Naive thymus-derived CD4-positive, alpha-beta T cell (primary cell): ENCODE data around the gene FGF4. TPM values are rescaled to one million over a fixed set of nuclear protein-coding genes. Genes with fewer than 3 reads are reported as not detected.

Experiments used
- ATAC-seq: fragments of 150-1000 bp; cut with Tn5 transposase; 2 replicates; pipeline ENCODE4 v1.10.0; 2021; ENCODE audit warnings: mild to moderate bottlenecking, moderate library complexity
- CTCF ChIA-PET: fragments of 350-600 bp; sonication (Branson Sonifier 250); formaldehyde crosslinking; loops from one replicate; lab custom pipeline; 2021; ENCODE audit warnings: antibody characterized with exemption; lab: Charles Lee
- POLR2A ChIA-PET: fragments of 350-600 bp; sonication (Branson Sonifier 250); formaldehyde crosslinking; loops from one replicate; lab custom pipeline; 2021; ENCODE audit warnings: antibody characterized with exemption, inconsistent platforms; lab: Charles Lee
- DNase-seq, 9 donors: peaks; one replicate each; pipeline versions ENCODE4 v3.0.0 to v3.0.0-alpha.2; 2020 to 2022; ENCODE audit warnings: mixed read lengths in 1 of 9
- H3K27ac ChIP-seq: one replicate; pipeline ENCODE4 v1.7.0; 2013; ENCODE audit warnings: mild to moderate bottlenecking, low read depth, low read length, moderate library complexity
- H3K27me3 ChIP-seq, 2 donors: one replicate each; pipeline ENCODE4 v1.7.0; 2013; ENCODE audit warnings: low read length in 2 of 2, mild to moderate bottlenecking in 2 of 2, moderate library complexity in 2 of 2; ENCODE audit not compliant: control insufficient read depth in 2 of 2, insufficient read depth in 2 of 2
- H3K36me3 ChIP-seq, 3 experiments: 1 replicate in 2 of 3; 2 replicates in 1 of 3; pipeline ENCODE4 v1.7.0; 2013; ENCODE audit warnings: low read length in 3 of 3, mild to moderate bottlenecking in 3 of 3, moderate library complexity in 1 of 3; ENCODE audit not compliant: insufficient read depth in 3 of 3, control insufficient read depth in 2 of 3
- H3K4me1 ChIP-seq, 2 donors: one replicate each; pipeline ENCODE4 v1.7.0; 2013; ENCODE audit warnings: low read length in 2 of 2, mild to moderate bottlenecking in 2 of 2, moderate library complexity in 1 of 2; ENCODE audit not compliant: control insufficient read depth in 2 of 2, insufficient read depth in 2 of 2
- H3K4me3 ChIP-seq: 2 replicates; pipeline ENCODE4 v1.7.0; 2013; ENCODE audit warnings: mild to moderate bottlenecking, low read length
- H3K9me3 ChIP-seq, 3 experiments: 1 replicate in 2 of 3; 2 replicates in 1 of 3; pipeline ENCODE4 v1.7.0; 2013; ENCODE audit warnings: low read length in 3 of 3; ENCODE audit not compliant: control insufficient read depth in 2 of 3
- H3K27ac Mint-ChIP-seq, 9 donors: one replicate each; pipeline ENCODE4 v1.8.0; 2020 to 2022; ENCODE audit warnings: mixed read lengths in 9 of 9, mild to moderate bottlenecking in 8 of 9, moderate library complexity in 5 of 9, inconsistent platforms in 2 of 9
- H3K27me3 Mint-ChIP-seq, 5 donors: one replicate each; pipeline ENCODE4 v1.8.0; 2021 to 2022; ENCODE audit warnings: mixed read lengths in 5 of 5, mild to moderate bottlenecking in 1 of 5
- H3K36me3 Mint-ChIP-seq, 5 donors: one replicate each; pipeline ENCODE4 v1.8.0; 2020 to 2022; ENCODE audit warnings: mixed read lengths in 5 of 5, mild to moderate bottlenecking in 3 of 5, inconsistent platforms in 1 of 5
- H3K4me1 Mint-ChIP-seq, 7 donors: one replicate each; pipeline ENCODE4 v1.8.0; 2020 to 2022; ENCODE audit warnings: mixed read lengths in 7 of 7, mild to moderate bottlenecking in 3 of 7, inconsistent platforms in 1 of 7
- H3K4me3 Mint-ChIP-seq, 10 donors: one replicate each; pipeline ENCODE4 v1.8.0; 2020 to 2022; ENCODE audit warnings: mild to moderate bottlenecking in 10 of 10, mixed read lengths in 10 of 10, moderate library complexity in 6 of 10, inconsistent platforms in 2 of 10
- H3K9me3 Mint-ChIP-seq, 11 donors: one replicate each; pipeline ENCODE4 v1.8.0; 2020 to 2022; ENCODE audit warnings: mixed read lengths in 11 of 11, mild to moderate bottlenecking in 4 of 11, inconsistent platforms in 1 of 11, moderate library complexity in 1 of 11
- intact Hi-C, 2 donors: fragments of 100-400 bp; cut with micrococcal nuclease; formaldehyde crosslinking; loops; one replicate each; pipeline ENCODE4 v1.15.1; 2023
- polyA plus RNA-seq, 2 donors: library from polyadenylated mRNA; unstranded; fragments of 300-500 nt; fragmentation: Illumina TruSeq; gene quantifications; one replicate each; pipeline ENCODE4 v1.2.3, GENCODE V29; 2021
- total RNA-seq, 6 experiments: library from RNA in 5 of 6; stranded (reverse) in 5 of 6; gene quantifications; 1 replicate in 5 of 6; 2 replicates in 1 of 6; pipeline ENCODE4 v1.2.3 and lab custom pipeline; 2021 to 2026

Gene FGF4
- total and polyA plus RNA-seq, 7 experiments from 2014 or later = not detected

- ATAC-seq = no peak
- Histone ChIP-seq H3K4me1 (no peaks in the 10 kb centered on the region), H3K9me3 (no peaks in the 10 kb centered on the region), H3K36me3 (no peaks in the 10 kb centered on the region), H3K27ac (no peak overlapping the region), H3K4me3 (no peak overlapping the region), H3K27me3 (no peaks in the 10 kb centered on the region)
- ChIA-PET POLR2A (no interaction called here), CTCF (no interaction called here)
- H3K9me3 Mint-ChIP-seq = peaks cover 0 to 6% (median 0%) of the 10 kb centered on the region in 11 donors
- no peak for DNase-seq
- intact Hi-C loops = no loop called here
- H3K27me3 Mint-ChIP-seq = peaks cover 0 to 9% (median 0%) of the 10 kb centered on the region in 5 donors
- H3K27ac Mint-ChIP-seq = no peak overlapping the region
- peaks cover 0 to 2% (median 0%) of the 10 kb centered on the region in 7 donors for H3K4me1 Mint-ChIP-seq
- H3K36me3 Mint-ChIP-seq = no peaks in the 10 kb centered on the region
- no peak overlapping the region for H3K4me3 Mint-ChIP-seq
Measured at GRCh38 chr11:69800278-69800677, 25.1 kb upstream of the FGF4 start.

- H3K36me3 Mint-ChIP-seq = no peaks in the 10 kb centered on the region
- H3K27ac Mint-ChIP-seq = no peak overlapping the region
- no peaks in the 10 kb centered on the region for H3K4me1 ChIP-seq
- H3K36me3 ChIP-seq = no peaks in the 10 kb centered on the region
- H3K27ac ChIP-seq = no peak overlapping the region
- H3K9me3 Mint-ChIP-seq = peaks cover 0 to 6% (median 0%) of the 10 kb centered on the region in 11 donors
- ATAC-seq = no peak
- DNase-seq = no peak
- H3K4me3 Mint-ChIP-seq = no peak overlapping the region
- H3K4me3 ChIP-seq = no peak overlapping the region
- intact Hi-C loops = no loop called here
- CTCF ChIA-PET = no interaction called here
- H3K27me3 ChIP-seq = no peaks in the 10 kb centered on the region
- H3K9me3 ChIP-seq = no peaks in the 10 kb centered on the region
- POLR2A ChIA-PET = no interaction called here
- H3K27me3 Mint-ChIP-seq = peaks cover 0 to 9% (median 0%) of the 10 kb centered on the region in 5 donors
- H3K4me1 Mint-ChIP-seq = peaks cover 0 to 2% (median 0%) of the 10 kb centered on the region in 7 donors
Measured at GRCh38 chr11:69799582-69799981, 24.4 kb upstream of the FGF4 start.

GRCh38 chr11:69799097-69799496 lies 24.0 kb upstream of the FGF4 start:
- ChIA-PET CTCF (no interaction called here), POLR2A (no interaction called here)

DNA sequence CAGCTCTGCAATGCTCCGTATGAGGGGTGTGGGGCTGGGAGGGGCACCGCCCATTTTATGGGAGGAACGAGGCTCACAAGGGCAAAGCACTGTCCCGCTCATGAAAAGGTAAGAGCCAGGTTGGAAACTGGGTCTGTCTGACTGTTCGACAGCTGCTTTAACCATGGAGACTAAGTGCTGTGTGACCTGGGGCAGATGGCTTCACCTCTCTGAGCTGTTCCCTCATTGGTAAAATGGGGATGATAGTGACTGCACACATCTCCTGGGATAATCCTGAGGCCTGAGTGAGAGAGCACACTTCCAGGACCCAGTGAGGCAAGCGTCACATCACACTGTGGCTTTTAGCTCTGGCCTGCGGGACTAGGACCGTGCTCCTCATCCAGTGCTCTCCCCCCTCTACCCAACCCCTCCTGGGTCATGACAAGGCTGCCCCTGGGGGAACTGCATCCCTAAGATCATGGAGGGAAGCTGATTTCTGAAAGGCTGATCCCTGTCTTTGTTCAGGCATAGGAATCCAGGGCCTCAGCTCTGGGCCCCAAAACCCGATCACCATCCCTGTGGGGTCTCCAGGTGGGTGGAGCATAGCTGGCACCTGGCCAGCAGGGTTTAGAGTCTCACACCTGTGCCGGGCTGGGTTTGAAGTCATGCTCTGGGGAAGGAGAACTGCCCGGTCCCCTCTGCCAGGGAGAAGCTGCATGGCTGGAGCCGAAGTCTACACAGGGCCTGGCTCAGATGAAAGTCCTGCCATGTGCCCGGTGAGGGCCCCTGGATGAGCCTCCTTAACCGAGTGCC lies 22.8 kb upstream of the FGF4 start:
- Mint-ChIP-seq H3K27ac (no peak overlapping the region), H3K27me3 (peaks cover 0 to 9% (median 0%) of the 10 kb centered on the region in 5 donors), H3K4me1 (peaks cover 0 to 2% (median 0%) of the 10 kb centered on the region in 7 donors), H3K4me3 (no peak overlapping the region), H3K9me3 (peaks cover 0 to 4% (median 0%) of the 10 kb centered on the region in 11 donors), H3K36me3 (no peaks in the 10 kb centered on the region)
- Histone ChIP-seq H3K9me3 (no peaks in the 10 kb centered on the region), H3K27me3 (no peaks in the 10 kb centered on the region), H3K4me1 (no peaks in the 10 kb centered on the region), H3K27ac (no peak overlapping the region), H3K36me3 (no peaks in the 10 kb centered on the region), H3K4me3 (no peak overlapping the region)
- ATAC-seq = no peak
- intact Hi-C loops = no loop called here
- DNase-seq = no peak
- ChIA-PET CTCF (interaction anchor here (0.6 kb wide), 1 partner anchor 123 kb away, joined by 7 read pairs; no protein-coding TSS in a partner anchor), POLR2A (no interaction called here)

More at GRCh38 chr11:69799097-69799496, 24.0 kb upstream of the FGF4 start:
- Mint-ChIP-seq H3K4me1 (peaks cover 0 to 2% (median 0%) of the 10 kb centered on the region in 7 donors), H3K36me3 (no peaks in the 10 kb centered on the region), H3K27ac (no peak overlapping the region), H3K27me3 (peaks cover 0 to 9% (median 0%) of the 10 kb centered on the region in 5 donors), H3K9me3 (peaks cover 0 to 4% (median 0%) of the 10 kb centered on the region in 11 donors), H3K4me3 (no peak overlapping the region)
- Histone ChIP-seq H3K27ac (no peak overlapping the region), H3K4me3 (no peak overlapping the region), H3K4me1 (no peaks in the 10 kb centered on the region), H3K27me3 (no peaks in the 10 kb centered on the region), H3K9me3 (no peaks in the 10 kb centered on the region), H3K36me3 (no peaks in the 10 kb centered on the region)
- DNase-seq (no peak), ATAC-seq (no peak)
- intact Hi-C loops = no loop called here

- ATAC-seq = no peak
- CTCF ChIA-PET = no interaction called here
- H3K36me3 Mint-ChIP-seq = no peaks in the 10 kb centered on the region
- DNase-seq = no peak
- intact Hi-C loops = no loop called here
- Histone ChIP-seq H3K4me1 (no peaks in the 10 kb centered on the region), H3K36me3 (no peaks in the 10 kb centered on the region), H3K27me3 (no peaks in the 10 kb centered on the region), H3K9me3 (no peaks in the 10 kb centered on the region), H3K4me3 (no peak overlapping the region), H3K27ac (no peak overlapping the region)
- H3K4me3 Mint-ChIP-seq = no peak overlapping the region
- no peak overlapping the region for H3K27ac Mint-ChIP-seq
- H3K27me3 Mint-ChIP-seq = peaks cover 0 to 4% (median 0%) of the 10 kb centered on the region in 5 donors
- H3K4me1 Mint-ChIP-seq = peaks cover 0 to 2% (median 0%) of the 10 kb centered on the region in 7 donors
- POLR2A ChIA-PET = no interaction called here
- H3K9me3 Mint-ChIP-seq = peaks cover 0 to 5% (median 0%) of the 10 kb centered on the region in 11 donors
Measured at GRCh38 chr11:69797156-69797555, 22.0 kb upstream of the FGF4 start.

GRCh38 chr11:69796063-69796462 lies 20.9 kb upstream of the FGF4 start:
- DNase-seq (no peak), ATAC-seq (no peak)
- intact Hi-C loops = no loop called here
- Histone ChIP-seq H3K4me3 (no peak overlapping the region), H3K27me3 (no peaks in the 10 kb centered on the region), H3K9me3 (no peaks in the 10 kb centered on the region), H3K4me1 (no peaks in the 10 kb centered on the region), H3K36me3 (no peaks in the 10 kb centered on the region), H3K27ac (no peak overlapping the region)
- H3K9me3 Mint-ChIP-seq = peaks cover 0 to 4% (median 0%) of the 10 kb centered on the region in 11 donors
- CTCF ChIA-PET = no interaction called here
- POLR2A ChIA-PET = no interaction called here
- H3K4me1 Mint-ChIP-seq = peaks cover 0 to 2% (median 0%) of the 10 kb centered on the region in 7 donors
- no peak overlapping the region for H3K27ac Mint-ChIP-seq
- no peaks in the 10 kb centered on the region for H3K27me3 Mint-ChIP-seq
- no peaks in the 10 kb centered on the region for H3K36me3 Mint-ChIP-seq
- no peak overlapping the region for H3K4me3 Mint-ChIP-seq
